Stomach (tissue), 4 donors: ENCODE measurements around the gene ANKRD11.

Experiments used
- POLR2AphosphoS5 ChIP-seq, 3 donors: sonication (generic); formaldehyde crosslinking; IDR thresholded peaks; one replicate each; pipeline ENCODE4 v1.6.1; 2016; ENCODE audit warnings: antibody characterized with exemption in 3 of 3
- TF ChIP-seq, protein P1 (sequence below), 7 experiments: fragments of 450-650 bp in 4 of 7; fragments of 200-600 bp in 3 of 7; sonication (generic) in 3 of 7; IDR thresholded peaks; one replicate each; pipeline ENCODE4 v1.5.1; 2016 to 2019; ENCODE audit warnings: antibody characterized with exemption in 7 of 7, control low read depth in 2 of 7, mild to moderate bottlenecking in 1 of 7

DNA sequence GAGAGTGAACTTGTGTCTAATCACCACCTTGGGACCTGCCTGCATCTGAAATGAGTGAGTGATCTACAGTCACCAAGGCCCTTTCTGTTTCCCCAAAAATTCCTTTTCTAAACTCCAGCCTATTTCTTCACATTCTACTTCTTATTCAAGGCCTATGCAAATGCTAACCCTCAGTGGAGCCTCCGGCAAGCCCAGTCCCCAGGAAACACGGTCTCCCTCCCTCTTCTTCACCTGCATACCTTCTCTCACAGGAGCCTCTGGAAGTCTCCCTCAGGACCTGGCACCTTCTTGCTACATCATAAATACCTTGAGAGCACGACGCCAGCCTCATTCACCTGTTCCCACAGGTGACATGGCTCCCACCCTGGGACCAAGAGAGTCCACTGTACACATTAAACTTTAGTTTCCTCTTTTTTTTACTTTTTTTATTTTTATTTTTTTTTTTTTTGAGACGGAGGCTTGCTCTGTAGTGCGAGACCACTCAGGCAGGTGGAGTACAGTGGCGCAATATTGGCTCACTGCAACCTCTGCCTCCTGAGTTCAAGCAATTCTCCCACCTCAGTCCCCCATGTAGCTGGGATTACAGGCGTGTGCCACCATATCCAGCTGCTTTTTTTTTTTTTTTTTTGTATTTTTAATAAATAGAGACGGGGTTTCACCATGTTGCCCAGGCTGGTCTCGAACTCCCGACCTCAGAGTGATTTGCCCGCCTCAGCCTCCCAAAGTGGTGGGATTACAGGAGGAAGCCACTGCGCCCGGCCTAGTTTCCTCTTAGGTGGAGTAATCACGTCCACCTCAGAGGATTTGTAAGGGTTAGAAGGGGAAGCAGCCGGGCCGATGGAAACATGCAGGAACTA, 97.3 kb downstream of the ANKRD11 start:
- TF ChIP-seq, protein P1, sequence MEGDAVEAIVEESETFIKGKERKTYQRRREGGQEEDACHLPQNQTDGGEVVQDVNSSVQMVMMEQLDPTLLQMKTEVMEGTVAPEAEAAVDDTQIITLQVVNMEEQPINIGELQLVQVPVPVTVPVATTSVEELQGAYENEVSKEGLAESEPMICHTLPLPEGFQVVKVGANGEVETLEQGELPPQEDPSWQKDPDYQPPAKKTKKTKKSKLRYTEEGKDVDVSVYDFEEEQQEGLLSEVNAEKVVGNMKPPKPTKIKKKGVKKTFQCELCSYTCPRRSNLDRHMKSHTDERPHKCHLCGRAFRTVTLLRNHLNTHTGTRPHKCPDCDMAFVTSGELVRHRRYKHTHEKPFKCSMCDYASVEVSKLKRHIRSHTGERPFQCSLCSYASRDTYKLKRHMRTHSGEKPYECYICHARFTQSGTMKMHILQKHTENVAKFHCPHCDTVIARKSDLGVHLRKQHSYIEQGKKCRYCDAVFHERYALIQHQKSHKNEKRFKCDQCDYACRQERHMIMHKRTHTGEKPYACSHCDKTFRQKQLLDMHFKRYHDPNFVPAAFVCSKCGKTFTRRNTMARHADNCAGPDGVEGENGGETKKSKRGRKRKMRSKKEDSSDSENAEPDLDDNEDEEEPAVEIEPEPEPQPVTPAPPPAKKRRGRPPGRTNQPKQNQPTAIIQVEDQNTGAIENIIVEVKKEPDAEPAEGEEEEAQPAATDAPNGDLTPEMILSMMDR (IDR thresholded peaks at IDR 0.05): no peak
- TF ChIP-seq POLR2AphosphoS5 (IDR thresholded peaks at IDR 0.05): no peak
